A549 treated with GW870086 at 1 μM for 4 hours (cell line): ENCODE measurements around the gene RASGRP2. TPM values are rescaled to one million over a fixed set of nuclear protein-coding genes. Genes with fewer than 3 reads are reported as not detected.

ENCODE experiments used
- total RNA-seq: library from RNA; stranded (reverse); fragments of 200-300 nt; extraction: Qiagen RNA extraction; gene quantifications from 5 replicates; pipeline ENCODE4 v1.2.3, GENCODE V29; 2022; ENCODE audit warnings: low read depth

The RASGRP2 gene
- total RNA-seq: 1.1 to 2.6 TPM (median 1.4 TPM) in 5 replicates

DNA sequence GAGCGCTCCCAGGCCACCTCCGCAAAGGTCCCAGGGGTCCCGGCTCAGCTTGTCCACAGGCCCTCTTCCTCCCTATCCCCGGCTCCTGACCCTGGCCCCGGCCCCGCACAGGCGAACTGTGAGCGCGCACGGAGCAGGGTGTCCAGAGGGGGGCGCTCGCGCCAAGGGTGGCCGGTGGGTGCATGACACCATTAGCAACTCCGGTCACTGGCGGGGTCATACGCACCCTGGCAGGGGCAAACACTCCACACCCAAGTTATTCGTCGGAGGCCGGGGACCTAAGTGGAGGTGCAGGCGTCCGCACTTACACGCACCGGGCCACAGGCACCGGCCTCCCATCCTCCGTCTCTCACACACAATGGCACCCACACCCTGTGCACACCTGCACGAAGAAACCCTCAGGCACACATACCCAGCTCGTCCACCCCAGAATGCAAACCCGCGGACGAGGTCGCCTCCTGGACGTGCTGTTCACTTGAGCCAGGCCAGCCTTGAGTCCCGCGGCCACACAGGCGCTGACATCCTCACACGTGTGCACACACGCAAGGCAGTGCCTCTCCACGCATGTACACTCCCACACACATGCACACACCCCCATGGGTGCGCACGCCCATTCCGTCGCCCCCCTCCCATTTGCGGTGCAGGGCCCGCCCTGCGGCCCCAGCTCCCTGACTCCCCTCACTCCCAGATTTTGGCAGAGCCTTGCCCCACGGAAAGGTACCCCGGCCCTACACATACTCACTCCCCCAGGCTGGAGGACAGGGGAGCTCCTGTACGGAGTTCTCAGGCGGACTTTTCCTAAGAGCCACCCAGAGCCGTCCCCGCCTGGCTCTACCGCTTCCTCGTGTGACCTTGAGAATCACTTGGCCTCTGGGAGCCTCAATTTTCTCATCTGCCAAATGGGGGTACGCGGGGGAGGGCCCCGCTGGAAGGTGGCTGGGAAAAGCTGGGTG lies at the start of gene RASGRP2:
Gene RASGRP2, minus strand, starts transcription at position 552 of the 953 bp plus-strand sequence. CDS start 1,276 bp downstream, outside the sequence.

DNA sequence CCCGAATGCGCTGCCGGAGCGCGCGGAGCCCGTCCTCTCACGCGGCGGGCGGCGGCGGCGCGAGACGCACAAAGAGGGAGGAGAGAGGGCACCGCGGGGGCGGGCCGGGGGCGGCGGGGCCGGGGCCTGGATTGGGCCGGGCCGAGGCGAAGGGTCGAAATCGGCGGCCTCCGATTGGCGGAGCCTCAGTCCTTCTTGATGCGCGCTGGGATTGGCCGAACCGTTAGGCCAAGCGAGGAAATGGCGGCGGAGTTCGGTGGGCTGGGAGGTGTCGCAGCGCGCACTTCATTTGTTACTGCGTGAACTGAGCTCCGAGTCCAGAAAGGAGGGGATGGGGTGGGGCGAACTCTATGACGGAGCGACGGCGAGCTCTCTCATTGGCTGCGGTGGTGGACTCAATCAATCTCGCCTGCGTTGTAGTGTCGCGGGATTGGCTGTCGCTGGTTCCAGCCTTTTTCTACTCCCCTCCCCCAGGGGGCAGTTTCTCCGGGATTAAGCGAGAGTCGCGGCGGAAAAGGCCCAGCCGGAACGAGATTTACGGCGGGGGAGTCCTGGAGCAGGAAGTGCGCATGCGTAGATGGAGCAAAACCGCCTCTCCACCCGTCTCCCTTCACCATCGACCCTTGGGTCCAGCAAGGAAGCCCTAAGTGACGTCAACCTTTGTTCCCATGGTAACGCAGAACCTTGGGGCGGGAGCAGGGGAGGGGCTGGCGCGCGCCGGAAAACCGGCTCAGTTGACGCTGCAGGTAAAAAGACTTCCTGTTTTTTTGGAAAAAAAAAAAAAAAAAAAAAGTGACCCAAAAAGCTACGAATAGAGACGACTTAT lies 34.7 kb upstream of the RASGRP2 start, which contains the start of gene SF1:
Gene SF1, minus strand, starts transcription at position 70 of the 826 bp plus-strand sequence. CDS start 150 bp downstream, outside the sequence.

DNA sequence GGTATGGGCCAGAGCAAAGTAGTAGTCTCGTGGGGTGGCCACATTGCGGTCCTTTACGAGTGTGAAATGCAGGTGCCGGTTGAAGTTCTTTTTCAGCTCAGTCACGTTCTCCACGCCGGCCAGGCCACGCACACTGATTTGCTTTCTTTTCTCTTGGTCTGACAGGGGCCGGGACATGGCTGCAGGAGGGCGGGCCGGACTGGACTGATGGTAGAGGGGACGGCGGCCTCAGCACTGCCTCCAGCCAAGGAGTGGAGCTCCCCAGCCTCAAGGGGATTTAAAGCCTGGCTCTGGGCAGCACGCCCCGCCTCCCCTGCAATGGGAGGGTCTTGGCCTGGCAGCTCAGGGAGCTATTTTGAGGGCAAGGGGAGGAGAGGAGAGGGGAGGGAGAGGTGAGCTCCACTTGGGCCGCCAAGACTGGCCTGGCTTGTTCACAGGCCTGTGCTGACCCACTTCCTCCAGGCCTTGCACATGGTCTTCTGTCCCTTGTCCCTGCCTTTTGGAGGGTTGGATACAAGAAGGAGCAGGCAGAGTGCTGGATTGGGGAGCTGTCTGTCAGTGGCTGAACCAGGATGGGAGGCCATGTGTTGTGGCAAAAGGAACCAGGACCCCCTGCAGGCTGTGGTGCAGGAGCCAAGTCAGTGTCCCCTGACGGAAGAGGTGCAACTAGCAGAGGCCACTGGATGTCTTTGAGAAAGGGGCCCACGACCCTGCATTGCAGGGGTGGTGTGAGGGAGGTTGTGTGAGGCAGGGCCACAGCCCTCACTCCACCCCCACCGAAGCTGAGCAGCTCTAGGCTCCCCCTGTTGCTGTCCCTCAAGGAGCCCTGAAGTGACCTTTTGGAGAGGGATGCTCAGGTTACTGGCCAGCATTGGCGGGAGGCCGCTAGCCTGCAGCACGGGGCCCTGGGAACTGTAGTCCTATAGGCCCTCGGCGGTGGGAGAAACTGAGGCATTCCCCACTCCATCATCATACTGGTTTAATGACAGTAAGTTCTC lies 16.1 kb upstream of the RASGRP2 start, which contains the start of gene PYGM:
Gene PYGM, minus strand, starts transcription at position 253 of the 998 bp plus-strand sequence. Its CDS starts 76 bp downstream, at position 177.

DNA sequence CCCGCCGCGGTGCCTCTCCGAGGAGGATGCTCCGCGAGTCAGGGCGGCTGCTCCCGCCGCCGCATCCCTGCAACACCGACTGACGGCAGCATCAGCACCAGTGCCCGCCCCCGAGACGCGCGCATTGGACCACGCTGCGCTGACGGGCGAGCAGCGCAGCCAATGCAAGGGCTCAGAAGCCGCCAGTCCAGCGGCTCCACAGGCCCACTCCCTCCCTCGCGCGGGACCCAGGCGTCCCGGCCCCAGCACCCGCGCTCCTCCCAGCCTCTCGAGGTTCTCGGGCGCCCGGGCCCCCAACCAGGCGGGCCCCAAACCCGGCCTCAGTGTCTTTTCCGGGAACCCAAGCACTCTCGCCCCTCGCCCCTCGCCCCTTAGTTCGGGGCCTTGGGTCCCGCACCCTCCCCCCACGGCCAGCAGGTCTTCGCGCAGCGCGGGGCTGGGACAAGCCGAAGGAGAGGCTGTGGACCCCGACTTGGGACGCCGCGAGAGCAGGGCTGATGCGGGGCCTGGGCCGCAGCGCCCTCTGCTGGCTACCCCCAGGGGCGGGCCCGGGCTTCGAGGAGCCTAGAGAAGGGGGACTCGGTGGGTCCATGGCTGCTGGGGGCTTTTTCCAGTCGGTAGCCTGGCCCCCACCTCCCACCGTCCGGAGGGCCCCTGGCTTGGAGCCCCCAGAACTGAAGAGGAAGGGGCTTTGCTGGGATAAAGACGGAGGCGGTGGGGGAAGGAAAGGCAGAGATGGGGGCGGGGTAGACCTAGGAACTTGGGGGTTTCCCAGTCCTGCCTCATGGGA lies 20.6 kb downstream of the RASGRP2 start, which contains the start of gene NRXN2:
Gene NRXN2, minus strand, starts transcription at position 81 of the 790 bp plus-strand sequence. CDS start 9,498 bp downstream, outside the sequence.

Other genes starting within 250 kb of the RASGRP2 start
- gene SLC22A11, start 188.2 kb downstream of the RASGRP2 start, total RNA-seq: 0.12 to 0.17 TPM in 2 of 5 replicates, not detected in the others
- not detected in 5 replicates for gene SLC22A12, start 152.9 kb downstream of the RASGRP2 start, total RNA-seq
- 0.19 to 0.35 TPM (median 0.27 TPM) in 5 replicates for gene NRXN2, start 20.9 kb downstream of the RASGRP2 start, total RNA-seq
- 0.17 to 0.58 TPM (median 0.32 TPM) in 5 replicates for gene PYGM, start 15.8 kb upstream of the RASGRP2 start, total RNA-seq
- gene SF1, start 34.4 kb upstream of the RASGRP2 start, total RNA-seq: 160 to 206 TPM (median 161 TPM) in 5 replicates
- gene MAP4K2, start 59.1 kb upstream of the RASGRP2 start, total RNA-seq: 6.9 to 9.1 TPM (median 8.0 TPM) in 5 replicates
- gene MEN1, start 66.4 kb upstream of the RASGRP2 start, total RNA-seq: 28.7 to 39.3 TPM (median 36.7 TPM) in 5 replicates
- 1.1 to 1.8 TPM (median 1.6 TPM) in 5 replicates for gene CDC42BPG, start 100.5 kb upstream of the RASGRP2 start, total RNA-seq
- 104 to 140 TPM (median 129 TPM) in 5 replicates for gene EHD1, start 134.5 kb upstream of the RASGRP2 start, total RNA-seq
- gene ATG2A, start 173.1 kb upstream of the RASGRP2 start, total RNA-seq: 12.9 to 22.4 TPM (median 20.8 TPM) in 5 replicates
- gene PPP2R5B, start 180.5 kb upstream of the RASGRP2 start, total RNA-seq: 3.6 to 6.2 TPM (median 4.2 TPM) in 5 replicates
- gene GPHA2, start 191.8 kb upstream of the RASGRP2 start, total RNA-seq: not detected in 5 replicates
- gene MAJIN, start 228.0 kb upstream of the RASGRP2 start, total RNA-seq: not detected in 5 replicates